Measurements from ENCODE around the gene P2RY14. TPM values are rescaled to one million over a fixed set of nuclear protein-coding genes. Genes with fewer than 3 reads are reported as not detected.

The P2RY14 gene
- total RNA-seq, 1 donor from 2014 or later, result not detected

DNA sequence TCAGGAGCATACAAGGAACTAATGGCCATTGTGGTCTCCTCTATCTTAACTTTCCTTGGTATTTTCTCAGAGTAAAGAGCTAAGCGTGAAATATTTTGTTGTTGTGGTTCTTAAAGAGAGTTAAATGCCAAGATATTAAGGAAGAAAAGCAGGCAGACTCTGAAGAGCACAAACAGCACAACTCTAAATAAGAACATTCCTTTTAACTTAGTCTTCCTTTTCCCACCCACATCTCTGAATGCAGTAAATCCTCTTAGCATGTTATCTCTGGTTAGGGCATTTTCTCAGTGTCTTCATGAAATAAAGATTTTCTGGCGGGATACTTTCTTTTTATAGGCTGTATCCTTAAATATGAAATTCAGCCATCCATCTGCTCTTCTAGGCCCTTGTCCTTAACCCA is 36.8 kb upstream of the P2RY14 start:
- Mint-ChIP-seq H3K4me3 (ENCODE audit: low read depth) (no peak overlapping the region), H3K27me3 (no peaks in the 10 kb centered on the region), H3K27ac (no peak overlapping the region), H3K9me3 (ENCODE audit: low read depth) (no peaks in the 10 kb centered on the region), H3K36me3 (ENCODE audit: insufficient read depth) (no peaks in the 10 kb centered on the region), H3K4me1 (ENCODE audit: low read depth) (no peaks in the 10 kb centered on the region)
- no peak for DNase-seq (ENCODE audit: low spot score, unreplicated experiment)
- TF ChIP-seq, protein P1, sequence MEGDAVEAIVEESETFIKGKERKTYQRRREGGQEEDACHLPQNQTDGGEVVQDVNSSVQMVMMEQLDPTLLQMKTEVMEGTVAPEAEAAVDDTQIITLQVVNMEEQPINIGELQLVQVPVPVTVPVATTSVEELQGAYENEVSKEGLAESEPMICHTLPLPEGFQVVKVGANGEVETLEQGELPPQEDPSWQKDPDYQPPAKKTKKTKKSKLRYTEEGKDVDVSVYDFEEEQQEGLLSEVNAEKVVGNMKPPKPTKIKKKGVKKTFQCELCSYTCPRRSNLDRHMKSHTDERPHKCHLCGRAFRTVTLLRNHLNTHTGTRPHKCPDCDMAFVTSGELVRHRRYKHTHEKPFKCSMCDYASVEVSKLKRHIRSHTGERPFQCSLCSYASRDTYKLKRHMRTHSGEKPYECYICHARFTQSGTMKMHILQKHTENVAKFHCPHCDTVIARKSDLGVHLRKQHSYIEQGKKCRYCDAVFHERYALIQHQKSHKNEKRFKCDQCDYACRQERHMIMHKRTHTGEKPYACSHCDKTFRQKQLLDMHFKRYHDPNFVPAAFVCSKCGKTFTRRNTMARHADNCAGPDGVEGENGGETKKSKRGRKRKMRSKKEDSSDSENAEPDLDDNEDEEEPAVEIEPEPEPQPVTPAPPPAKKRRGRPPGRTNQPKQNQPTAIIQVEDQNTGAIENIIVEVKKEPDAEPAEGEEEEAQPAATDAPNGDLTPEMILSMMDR (IDR thresholded peaks at IDR 0.05; ENCODE audit: unreplicated experiment), result no peak

DNA sequence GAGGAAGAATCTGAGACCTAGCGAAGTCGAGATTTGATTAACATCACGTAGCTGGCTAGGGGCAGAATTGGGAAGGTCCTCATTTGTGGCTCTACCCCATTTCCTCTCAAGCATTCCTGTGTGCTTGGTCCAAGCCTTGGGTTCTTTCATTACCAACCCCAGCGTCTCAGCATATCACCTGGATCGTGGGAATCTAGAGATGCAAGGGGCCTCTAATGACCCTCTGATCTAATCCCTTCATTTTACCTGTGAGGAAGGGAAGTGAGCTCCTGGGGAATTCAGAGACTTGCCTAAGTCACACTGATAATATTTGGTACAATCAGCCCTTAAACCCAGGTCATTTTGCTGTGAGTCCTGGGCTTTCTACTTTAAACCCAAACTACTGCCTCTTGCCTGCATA is 36.3 kb upstream of the P2RY14 start:
- no peak overlapping the region for H3K4me3 Mint-ChIP-seq (ENCODE audit: low read depth)
- DNase-seq (ENCODE audit: low spot score, unreplicated experiment), result no peak
- H3K27me3 Mint-ChIP-seq, result no peaks in the 10 kb centered on the region
- no peaks in the 10 kb centered on the region for H3K36me3 Mint-ChIP-seq (ENCODE audit: insufficient read depth)
- TF ChIP-seq, protein P1 (IDR thresholded peaks at IDR 0.05; ENCODE audit: unreplicated experiment), result no peak
- no peak overlapping the region for H3K27ac Mint-ChIP-seq
- H3K9me3 Mint-ChIP-seq (ENCODE audit: low read depth), result no peaks in the 10 kb centered on the region
- H3K4me1 Mint-ChIP-seq (ENCODE audit: low read depth), result no peaks in the 10 kb centered on the region

DNA sequence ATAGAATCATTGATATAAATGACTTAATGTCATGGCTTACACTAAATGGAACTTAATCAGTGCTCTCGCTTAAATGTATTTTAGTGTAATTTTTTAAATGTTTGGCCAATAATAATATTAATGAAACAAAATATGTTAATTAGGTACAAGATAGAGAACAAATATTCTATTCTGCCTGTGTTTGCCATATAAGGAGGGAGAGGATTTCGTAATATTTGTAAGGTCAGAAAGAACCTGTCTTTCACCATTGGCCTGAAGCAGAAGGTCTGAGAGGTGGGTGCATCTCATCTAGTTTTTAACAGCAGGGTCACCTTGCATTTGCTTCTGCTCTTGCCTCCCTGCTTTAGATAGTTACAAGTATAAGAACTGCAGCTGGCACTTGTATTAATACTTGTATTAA is 35.8 kb upstream of the P2RY14 start:
- H3K36me3 Mint-ChIP-seq (ENCODE audit: insufficient read depth), result no peaks in the 10 kb centered on the region
- no peaks in the 10 kb centered on the region for H3K4me1 Mint-ChIP-seq (ENCODE audit: low read depth)
- H3K9me3 Mint-ChIP-seq (ENCODE audit: low read depth), result no peaks in the 10 kb centered on the region
- no peak overlapping the region for H3K4me3 Mint-ChIP-seq (ENCODE audit: low read depth)
- H3K27me3 Mint-ChIP-seq, result no peaks in the 10 kb centered on the region
- H3K27ac Mint-ChIP-seq, result no peak overlapping the region
- no peak for DNase-seq (ENCODE audit: low spot score, unreplicated experiment)
- TF ChIP-seq, protein P1 (IDR thresholded peaks at IDR 0.05; ENCODE audit: unreplicated experiment), result no peak

DNA sequence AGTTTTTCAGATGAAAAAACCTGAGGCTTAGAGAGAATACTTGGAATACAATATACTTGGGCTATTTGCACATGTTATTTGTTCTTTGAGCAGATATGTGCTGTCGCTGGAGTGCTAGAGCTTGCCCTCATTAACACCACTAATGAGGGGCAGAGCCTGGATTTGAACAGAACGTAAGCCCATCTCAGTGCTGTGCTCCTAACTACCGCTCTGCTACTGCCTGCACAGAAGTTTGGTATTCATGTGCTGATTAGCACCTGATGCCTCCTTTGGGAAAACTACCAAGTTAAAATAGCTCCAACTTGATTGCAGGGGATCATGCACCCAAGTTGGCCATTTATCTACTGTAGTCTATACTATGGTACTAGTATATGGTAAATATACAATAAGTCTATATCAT is 34.6 kb upstream of the P2RY14 start:
- no peaks in the 10 kb centered on the region for H3K27me3 Mint-ChIP-seq
- TF ChIP-seq, protein P1 (IDR thresholded peaks at IDR 0.05; ENCODE audit: unreplicated experiment), result no peak
- no peaks in the 10 kb centered on the region for H3K9me3 Mint-ChIP-seq (ENCODE audit: low read depth)
- H3K27ac Mint-ChIP-seq, result no peak overlapping the region
- no peak for DNase-seq (ENCODE audit: low spot score, unreplicated experiment)
- no peaks in the 10 kb centered on the region for H3K4me1 Mint-ChIP-seq (ENCODE audit: low read depth)
- H3K36me3 Mint-ChIP-seq (ENCODE audit: insufficient read depth), result no peaks in the 10 kb centered on the region
- no peak overlapping the region for H3K4me3 Mint-ChIP-seq (ENCODE audit: low read depth)

DNA sequence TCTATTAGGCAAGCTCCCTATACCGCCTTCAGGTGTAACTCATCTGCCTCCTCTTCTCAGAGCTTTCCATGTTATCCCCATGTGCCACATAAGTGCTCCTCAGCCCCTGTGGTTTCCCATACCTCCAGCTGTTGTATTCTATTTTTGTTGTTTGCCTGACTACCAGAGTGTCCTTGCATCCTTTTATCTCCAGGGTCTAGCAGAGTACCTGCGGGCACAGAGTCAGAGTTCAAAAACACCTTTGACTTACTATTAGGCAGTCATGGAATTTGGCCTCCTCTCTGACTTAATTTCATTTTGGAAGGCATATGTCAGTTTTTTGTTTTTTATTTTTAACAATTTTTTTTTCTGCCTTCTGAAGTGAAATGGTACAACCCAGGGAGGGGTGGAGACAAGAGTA is 31.2 kb upstream of the P2RY14 start:
- no peak for DNase-seq (ENCODE audit: low spot score, unreplicated experiment)
- Mint-ChIP-seq H3K27ac (no peak overlapping the region), H3K4me3 (ENCODE audit: low read depth) (no peak overlapping the region), H3K9me3 (ENCODE audit: low read depth) (no peaks in the 10 kb centered on the region), H3K36me3 (ENCODE audit: insufficient read depth) (no peaks in the 10 kb centered on the region), H3K27me3 (no peaks in the 10 kb centered on the region), H3K4me1 (ENCODE audit: low read depth) (peaks cover 6% of the 10 kb centered on the region)
- TF ChIP-seq, protein P1 (IDR thresholded peaks at IDR 0.05; ENCODE audit: unreplicated experiment), result no peak

Data from progenitor cell of endocrine pancreas (in vitro differentiated cells).